Ovary (tissue), 3 donors: ENCODE results near the gene SSU72.

ENCODE experiments used
- CTCF ChIP-seq, 3 donors: fragments of 450-650 bp in 2 of 3; fragments of 200-600 bp in 1 of 3; IDR thresholded peaks; one replicate each; pipeline versions ENCODE4 v1.5.1 to v1.8.0; 2016 to 2022; ENCODE audit warnings: antibody characterized with exemption in 3 of 3, mild to moderate bottlenecking in 1 of 3
- EP300 ChIP-seq: sonication (generic); formaldehyde crosslinking; IDR thresholded peaks from one replicate; pipeline ENCODE4 v1.6.1; 2017; ENCODE audit warnings: antibody characterized with exemption
- POLR2A ChIP-seq: fragments of 450-650 bp; IDR thresholded peaks from one replicate; pipeline ENCODE4 v1.6.1; 2017; ENCODE audit warnings: antibody characterized with exemption, mild to moderate bottlenecking, moderate library complexity
- donor health status: DM: no; HTN: no; CAD: no.

- TF ChIP-seq CTCF (IDR thresholded peaks at IDR 0.05), result no peak
- TF ChIP-seq EP300, result no peak
- TF ChIP-seq POLR2A, result no peak
These were observed 35.3 kb upstream of the SSU72 start for GRCh38 chr1:1609822-1610485.
